HG02885 (cell line): Measurements from ENCODE around the gene ELL3.
"Not testable (repeated sequence)": the region's sequence is repeated elsewhere in the genome, so short reads cannot be mapped to it uniquely, and the experiment has no call there.

Experiments
- ATAC-seq: cut with Tn5 transposase; IDR thresholded peaks from one replicate; pipeline ENCODE4 v1.9.1; 2021; ENCODE audit warnings: mild to moderate bottlenecking; ENCODE audit not compliant: unreplicated experiment, poor library complexity

Gene ELL3

DNA sequence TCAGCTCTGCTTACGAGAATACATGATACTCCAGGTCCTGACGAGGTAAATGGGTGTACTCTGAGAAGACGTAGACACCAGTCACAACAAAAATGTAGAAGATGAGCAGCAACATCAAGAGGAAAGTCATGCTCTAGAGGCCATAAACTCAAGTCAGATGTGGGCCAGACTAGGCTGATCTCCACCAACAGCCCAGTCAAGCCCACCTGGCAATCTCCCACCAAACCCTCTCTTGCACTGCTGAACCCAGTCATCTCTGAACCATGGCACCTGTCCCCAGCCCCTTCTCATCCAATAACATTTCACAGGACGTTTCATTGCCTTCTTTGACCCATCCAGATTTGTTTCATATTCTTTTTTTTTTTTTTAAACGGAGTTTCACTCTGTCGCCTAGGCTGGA is 41.4 kb downstream of the ELL3 start:
- ATAC-seq = peak; percentile 48

GRCh38 chr15:43728053-43728725 is 48.6 kb downstream of the ELL3 start:
- not testable (repeated sequence) for ATAC-seq

- not testable (repeated sequence) for ATAC-seq
Observed at GRCh38 chr15:43726306-43726705, 50.5 kb downstream of the ELL3 start.

- ATAC-seq = no peak
Observed at GRCh38 chr15:43723151-43723550, 53.6 kb downstream of the ELL3 start.
